ENCODE measurements around the gene TSPAN15.
"Not testable (repeated sequence)": the region's sequence is repeated elsewhere in the genome, so short reads cannot be mapped to it uniquely, and the experiment has no call there.

The TSPAN15 gene

DNA sequence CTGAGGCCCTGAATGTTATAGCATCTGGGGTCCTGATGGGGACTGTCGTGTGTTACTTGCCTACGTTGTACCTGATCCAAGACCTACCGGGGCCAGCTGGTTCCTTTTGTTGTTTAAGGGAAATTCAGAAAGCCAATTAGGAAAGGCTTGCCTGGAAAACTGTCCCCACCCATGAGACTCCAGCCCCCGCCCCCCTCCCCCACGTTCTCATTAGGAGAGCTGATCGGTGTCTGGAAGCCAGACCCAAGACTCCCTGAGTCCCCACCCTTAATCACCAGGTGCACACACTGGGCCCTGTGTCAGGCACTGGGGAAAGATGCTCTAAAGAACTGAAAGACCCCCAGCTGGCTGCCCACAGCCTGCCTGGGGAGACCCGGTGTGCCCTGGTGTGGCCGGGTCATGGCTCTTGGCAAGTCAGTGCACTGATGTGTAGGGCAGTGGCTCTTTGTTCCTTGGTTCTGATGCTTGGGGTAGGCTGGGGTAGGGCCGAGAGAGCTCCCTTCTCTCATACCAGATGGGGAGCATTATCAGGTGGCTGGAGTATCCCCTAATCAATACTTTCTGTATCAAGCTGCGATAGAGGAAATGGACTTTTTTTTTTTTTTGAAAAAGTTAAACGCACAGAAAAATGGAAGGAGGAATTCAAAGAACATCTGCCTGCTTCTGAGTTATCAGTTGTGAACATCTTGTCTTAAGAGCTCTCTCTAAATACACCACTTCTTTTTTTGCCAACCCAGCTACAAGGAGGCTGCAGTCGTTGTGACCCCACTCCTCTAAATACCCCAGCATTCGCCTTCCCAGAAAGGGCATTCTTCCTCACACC is 16.9 kb downstream of the TSPAN15 start:
- DNase-seq = no peak

DNA sequence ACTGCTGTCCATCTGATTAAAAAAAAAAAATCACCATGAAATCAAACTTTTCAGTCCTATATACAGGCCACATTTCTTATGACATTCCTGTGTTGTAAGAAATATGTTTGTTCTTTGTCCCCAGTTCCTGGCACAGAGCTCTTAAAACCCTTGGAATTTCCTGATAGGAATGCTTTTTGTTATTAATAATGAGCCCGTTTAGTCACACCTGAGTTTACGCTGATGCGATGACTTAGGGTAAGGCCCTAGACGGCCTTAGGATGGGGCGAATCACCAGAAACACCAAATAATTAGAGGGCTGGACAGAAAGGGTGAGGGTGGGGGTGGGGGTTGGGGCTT is 17.5 kb downstream of the TSPAN15 start:
- DNase-seq = no peak

- DNase-seq = no peak
These were observed 18.7 kb downstream of the TSPAN15 start for GRCh38 chr10:69469976-69470375.

GRCh38 chr10:69470463-69471384 is 19.5 kb downstream of the TSPAN15 start:
- DNase-seq = no peak

GRCh38 chr10:69472142-69472541 is 20.9 kb downstream of the TSPAN15 start:
- DNase-seq = no peak

- DNase-seq = no peak
These were observed 21.3 kb downstream of the TSPAN15 start for GRCh38 chr10:69472544-69472943.

- no peak for DNase-seq
These were observed 22.2 kb downstream of the TSPAN15 start for GRCh38 chr10:69473304-69473990.

GRCh38 chr10:69474742-69475432 is 23.6 kb downstream of the TSPAN15 start:
- DNase-seq = no peak

DNA sequence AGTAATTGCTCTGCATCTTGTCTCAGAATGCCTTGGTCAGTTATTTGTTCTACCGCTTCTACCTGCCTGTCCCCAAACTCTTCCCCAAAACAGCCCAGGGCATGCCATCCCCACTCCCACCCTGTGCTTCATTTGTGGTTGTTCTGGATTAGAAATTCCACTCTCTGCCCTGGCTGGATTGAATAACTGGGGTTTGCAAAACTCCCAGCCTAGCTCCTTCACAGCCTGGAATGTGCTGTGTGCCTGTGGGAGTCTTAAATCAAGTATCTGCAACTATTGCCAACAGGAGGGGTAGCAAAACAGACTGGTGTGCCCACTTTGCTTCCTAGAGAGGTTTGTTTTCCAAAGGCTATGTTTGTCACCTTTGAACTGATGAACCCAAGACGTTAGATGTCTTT is 24.2 kb downstream of the TSPAN15 start:
- no peak for DNase-seq

DNA sequence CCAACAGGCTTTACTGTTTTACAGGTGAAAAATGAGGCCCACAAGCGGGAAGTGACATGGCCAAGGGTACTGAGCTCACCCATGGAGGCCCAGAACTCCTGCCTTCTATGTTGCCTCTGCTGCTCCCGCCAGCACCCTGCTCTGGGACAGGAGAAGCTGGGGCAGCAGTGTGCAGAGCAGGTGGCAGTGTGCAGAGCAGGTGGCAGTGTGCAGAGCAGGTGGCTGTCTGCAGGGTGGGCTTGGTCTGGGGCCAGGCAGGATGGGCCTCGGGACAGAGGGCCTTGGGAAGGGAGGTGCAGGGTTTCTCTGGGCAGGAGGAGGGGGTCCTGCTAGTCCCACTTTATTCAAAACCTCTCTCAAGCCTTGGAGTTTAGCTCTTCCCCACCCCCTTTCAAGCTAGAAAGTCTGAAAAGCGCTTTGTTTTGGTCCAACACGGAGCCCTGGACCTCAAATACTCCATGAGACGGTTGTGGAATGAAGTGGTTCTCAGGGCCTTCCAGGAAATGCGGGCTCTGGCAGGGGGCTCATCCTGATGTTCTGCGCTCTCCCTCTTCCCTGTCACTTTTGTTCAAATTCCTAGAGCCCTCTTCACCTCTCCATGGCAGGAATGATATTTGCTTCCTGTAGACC is 26.8 kb downstream of the TSPAN15 start:
- no peak for DNase-seq

GRCh38 chr10:69479240-69480067 is 28.2 kb downstream of the TSPAN15 start:
- peak; percentile 87 for DNase-seq

GRCh38 chr10:69480068-69480412 is 28.8 kb downstream of the TSPAN15 start:
- DNase-seq = no peak

- no peak for DNase-seq
These were observed 30.0 kb downstream of the TSPAN15 start for GRCh38 chr10:69481305-69481704.

DNA sequence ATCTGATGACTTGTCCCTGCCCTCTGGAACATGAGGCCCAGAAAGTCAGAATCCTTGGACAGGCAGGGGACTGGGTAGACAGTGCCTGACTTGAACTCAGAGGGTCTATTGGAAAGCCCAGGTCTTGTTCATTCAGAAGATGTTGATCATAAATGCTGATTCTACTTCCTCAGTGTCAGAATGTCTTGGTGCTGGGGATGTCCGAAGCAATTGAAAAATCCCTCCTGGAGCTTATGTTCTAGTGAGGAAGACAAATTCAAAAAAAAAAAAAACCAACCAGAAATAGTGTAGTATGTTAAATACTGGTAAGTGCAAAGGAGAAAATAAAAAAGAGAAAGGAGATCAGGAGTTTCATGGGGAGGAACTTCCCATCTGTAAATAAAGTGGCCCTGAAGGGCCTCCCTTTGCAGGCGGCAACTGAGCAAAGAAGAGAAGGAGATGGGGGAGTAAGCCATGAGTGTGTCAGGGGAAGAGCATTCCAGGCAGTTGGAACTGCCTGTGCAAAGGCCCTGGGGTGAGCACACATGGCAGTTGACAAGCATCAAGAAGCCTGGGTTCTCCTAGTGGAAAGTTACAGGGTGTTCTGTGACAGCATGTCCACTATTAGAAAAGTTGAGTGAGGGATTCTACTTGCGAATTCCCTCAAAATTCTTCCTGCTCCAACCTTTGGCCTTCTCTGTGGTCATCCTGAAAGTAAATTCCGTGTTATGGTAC is 30.7 kb downstream of the TSPAN15 start:
- DNase-seq = no peak

DNA sequence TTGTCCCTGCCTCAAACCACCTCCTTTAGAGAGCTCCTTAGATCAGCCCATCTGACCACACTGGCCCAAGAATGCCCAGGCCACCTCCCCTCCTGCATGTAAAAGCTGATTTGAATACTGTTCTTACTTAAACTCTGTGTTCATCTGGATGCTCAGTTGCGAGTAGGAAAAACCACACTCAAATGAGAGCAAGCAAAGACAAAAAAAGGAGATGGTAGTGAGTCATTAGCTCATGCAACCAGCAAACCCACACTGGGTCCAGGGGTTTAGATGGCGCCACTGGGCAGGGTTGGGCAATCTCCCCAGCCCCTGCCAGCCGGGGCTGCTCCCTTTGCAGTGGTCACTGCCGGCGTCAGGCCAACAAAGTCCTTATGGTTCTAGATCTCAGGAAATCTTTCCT is 32.7 kb downstream of the TSPAN15 start:
- no peak for DNase-seq

DNA sequence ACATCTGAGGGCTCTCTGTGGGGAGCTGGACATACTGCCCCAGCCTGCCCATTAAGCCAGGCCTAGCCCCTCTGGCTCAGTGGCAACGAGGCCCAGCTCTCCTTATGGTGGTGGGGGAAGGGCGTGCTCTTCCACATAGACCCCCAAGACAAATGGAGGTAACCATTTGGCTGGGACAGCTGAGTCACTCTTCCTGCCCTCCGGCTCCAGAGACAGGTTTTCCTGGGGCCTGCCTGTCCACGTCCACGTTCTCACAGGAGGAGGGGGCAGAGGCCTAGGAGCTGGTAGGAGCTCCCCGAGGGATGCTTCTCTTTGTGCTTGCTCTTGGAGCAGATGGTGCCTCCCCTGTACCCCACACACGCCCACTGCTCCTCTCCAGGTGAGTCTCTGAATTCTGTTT is 33.5 kb downstream of the TSPAN15 start:
- no peak for DNase-seq

DNA sequence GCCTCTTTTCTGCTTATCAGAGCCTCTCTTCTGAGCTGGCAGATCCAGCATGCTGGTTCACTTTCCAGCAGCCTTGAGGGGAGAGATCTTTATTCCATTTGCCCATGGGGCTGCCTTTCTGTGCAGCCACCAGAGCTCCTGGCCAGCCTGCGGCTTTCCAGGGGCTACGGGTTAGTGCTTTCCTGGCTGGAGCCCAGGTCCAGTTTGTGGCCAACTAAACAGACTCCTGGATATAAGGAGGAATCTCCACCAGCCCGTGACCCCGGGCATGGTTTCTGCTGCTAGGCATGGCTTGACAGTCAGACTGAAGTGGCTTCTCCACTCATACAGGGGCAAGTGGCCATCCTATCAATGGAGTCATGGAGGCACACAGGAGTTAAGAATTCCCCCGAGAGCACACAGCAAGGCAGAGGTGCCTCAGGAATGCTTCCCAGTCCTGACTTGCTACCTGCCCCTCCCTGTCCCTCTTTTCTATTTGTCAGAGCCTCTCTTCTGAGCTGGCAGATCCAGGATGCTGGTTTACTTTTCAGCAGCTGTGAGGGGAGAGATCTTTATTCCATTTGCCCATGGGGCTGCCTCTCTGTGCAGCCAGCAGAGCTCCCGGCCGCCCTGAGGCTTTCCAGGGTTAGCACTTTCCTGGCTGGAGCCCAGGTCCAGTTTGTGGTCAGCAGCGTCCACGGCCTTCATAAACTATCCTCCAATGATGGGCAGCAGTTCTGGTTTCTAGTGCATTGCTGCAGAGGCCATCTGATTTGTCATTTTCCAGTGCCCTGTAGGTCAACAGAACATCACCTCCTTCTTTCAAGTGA is 35.9 kb downstream of the TSPAN15 start:
- DNase-seq = no peak

GRCh38 chr10:69488149-69488844 is 37.0 kb downstream of the TSPAN15 start:
- not testable (repeated sequence) for DNase-seq

DNA sequence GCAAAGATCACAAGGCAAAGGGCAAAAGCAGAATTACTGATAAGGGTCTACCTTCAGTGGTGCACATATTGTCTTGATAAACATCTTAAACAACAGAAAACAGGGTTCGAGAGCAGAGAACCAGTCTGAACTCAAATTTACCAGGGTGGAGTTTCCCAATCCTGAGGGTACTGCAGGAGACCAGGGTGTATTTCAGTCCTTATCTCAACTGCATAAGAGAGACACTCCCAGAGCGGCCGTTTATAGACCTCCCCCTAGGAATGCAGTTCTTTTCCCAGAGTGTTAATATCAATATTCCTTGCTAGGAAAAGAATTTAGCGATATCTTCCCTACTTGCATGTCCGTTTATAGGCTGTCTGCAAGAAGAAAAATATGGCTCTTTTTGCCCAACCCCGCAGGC is 37.6 kb downstream of the TSPAN15 start:
- not testable (repeated sequence) for DNase-seq

Measured in femur (tissue), 1 donor.